Transverse colon (tissue), 4 donors: Measurements from ENCODE around the gene FIG4. TPM values are rescaled to one million over a fixed set of nuclear protein-coding genes. Genes with fewer than 3 reads are reported as not detected.

Experiments used
- DNase-seq: peaks from one replicate; pipeline ENCODE4 v3.0.0-alpha.2; 2019
- H3K27ac ChIP-seq, 4 donors: fragments of 200-600 bp; sonication (generic); 2 replicates each; pipeline ENCODE4 v1.5.1; 2016 to 2018; ENCODE audit warnings: inconsistent platforms in 4 of 4
- H3K27me3 ChIP-seq: fragments of 200-600 bp; sonication (generic); 2 replicates; pipeline ENCODE4 v1.5.1; 2017; ENCODE audit warnings: inconsistent platforms
- H3K36me3 ChIP-seq, 4 donors: fragments of 200-600 bp; sonication (generic); 2 replicates each; pipeline ENCODE4 v1.5.1; 2017 to 2019; ENCODE audit warnings: inconsistent platforms in 4 of 4
- H3K4me1 ChIP-seq, 4 donors: fragments of 200-600 bp; sonication (generic); 2 replicates each; pipeline ENCODE4 v1.5.1; 2017 to 2020; ENCODE audit warnings: inconsistent platforms in 4 of 4
- H3K4me3 ChIP-seq, 4 donors: fragments of 200-600 bp; sonication (generic); 1 replicate in 1 of 4; 2 replicates in 3 of 4; pipeline versions ENCODE4 v1.5.1 to v1.6.1; 2017 to 2019; ENCODE audit warnings: inconsistent platforms in 4 of 4
- H3K9me3 ChIP-seq, 2 donors: fragments of 200-600 bp; sonication (generic); 2 replicates each; pipeline ENCODE4 v1.5.1; 2017 to 2019; ENCODE audit warnings: inconsistent platforms in 2 of 2
- CTCF ChIP-seq, 5 experiments: fragments of 200-600 bp in 3 of 5; fragments of 450-650 bp in 2 of 5; sonication (generic) in 3 of 5; IDR thresholded peaks; 1 replicate in 2 of 5; 2 replicates in 3 of 5; pipeline ENCODE4 v1.5.1; 2016 to 2017; ENCODE audit warnings: antibody characterized with exemption in 5 of 5, inconsistent platforms in 3 of 5, mild to moderate bottlenecking in 2 of 5, moderate library complexity in 1 of 5
- EP300 ChIP-seq: sonication (generic); formaldehyde crosslinking; IDR thresholded peaks from one replicate; pipeline ENCODE4 v1.6.1; 2017; ENCODE audit warnings: antibody characterized with exemption, low read depth
- POLR2A ChIP-seq: fragments of 450-650 bp; IDR thresholded peaks from one replicate; pipeline ENCODE4 v1.6.1; 2016; ENCODE audit warnings: antibody characterized with exemption, mild to moderate bottlenecking, moderate library complexity
- POLR2AphosphoS5 ChIP-seq, 3 donors: sonication (generic); formaldehyde crosslinking; IDR thresholded peaks; one replicate each; pipeline ENCODE4 v1.6.1; 2016; ENCODE audit warnings: antibody characterized with exemption in 3 of 3
- WGBS, 2 donors: methylation state at CpG; one replicate each; pipeline ENCODE4 v1.1.5; 2018; ENCODE audit warnings: low coverage in 1 of 2; 5-methylcytosine and 5-hydroxymethylcytosine counted together
- in situ Hi-C, 4 donors: fragments of 200-750 bp; cut with MboI; loops; one replicate each; pipeline versions ENCODE4 v1.15.0 to v1.15.1; 2017; ENCODE audit warnings: low sequenced_read_pairs in 3 of 4, low pct_ligation_motif_present in 1 of 4, low pct_unique_long_range_greater_than_20kb in 1 of 4
- intact Hi-C: fragments of 100-400 bp; cut with DNase I; formaldehyde crosslinking; loops from one replicate; pipeline ENCODE4 v1.15.1; 2023; ENCODE audit warnings: low total_unique reads
- total RNA-seq, 4 donors: library from RNA; depleted of rRNA; stranded (reverse); fragments of >200 nt; gene quantifications; one replicate each; pipeline ENCODE4 v1.1.0, GENCODE V29; 2016

Gene FIG4
- total RNA-seq, 4 donors from 2014 or later: 3.7 to 21.6 (median 15.2) TPM

- H3K4me3 ChIP-seq: no peak overlapping the region
- in situ Hi-C loops (loop anchor here (10.0 to 25.0 kb wide), 4 partner anchors 183 to 699 kb away; partner anchors contain the start of genes PPIL6 (in 1 of the 4) and SMPD2 (in 1 of the 4)), intact Hi-C loops (no loop called here)
- H3K27me3 ChIP-seq: no peaks in the 10 kb centered on the region
- H3K4me1 ChIP-seq: peaks cover 0 to 17% (median 14%) of the 10 kb centered on the region in 4 donors
- no peaks in the 10 kb centered on the region for H3K36me3 ChIP-seq
- no peak for TF ChIP-seq EP300
- no peak for DNase-seq
- no peaks in the 10 kb centered on the region for H3K9me3 ChIP-seq
- no peak overlapping the region for H3K27ac ChIP-seq
- WGBS, 2 donors: 68 to 77% methylated on average over 3 to 4 of the region's 4 CpGs
Measured at GRCh38 chr6:109695468-109695867, 4.4 kb downstream of the FIG4 start.

- WGBS, 2 donors: 94 to 96% methylated on average over 5 of the region's 5 CpGs
- in situ Hi-C loops (loop anchor here (10.0 to 25.0 kb wide), 4 partner anchors 184 to 698 kb away; partner anchors contain the start of genes PPIL6 (in 1 of the 4) and SMPD2 (in 1 of the 4)), intact Hi-C loops (no loop called here)
- Histone ChIP-seq H3K4me1 (peaks cover 0 to 17% (median 14%) of the 10 kb centered on the region in 4 donors), H3K27ac (no peak overlapping the region), H3K36me3 (no peaks in the 10 kb centered on the region), H3K27me3 (no peaks in the 10 kb centered on the region), H3K9me3 (no peaks in the 10 kb centered on the region), H3K4me3 (no peak overlapping the region)
- DNase-seq: no peak
- TF ChIP-seq CTCF (IDR thresholded peaks at IDR 0.05) (no peak), EP300 (no peak), POLR2AphosphoS5 (IDR thresholded peaks at IDR 0.05) (no peak), POLR2A (no peak)
Measured at GRCh38 chr6:109696355-109696754, 5.3 kb downstream of the FIG4 start.

GRCh38 chr6:109701221-109701620, 10.1 kb downstream of the FIG4 start:
- no peaks in the 10 kb centered on the region for H3K9me3 ChIP-seq
- H3K36me3 ChIP-seq: no peaks in the 10 kb centered on the region
- 96 to 100% methylated on average over 2 to 4 of the region's 4 CpGs for WGBS, 2 donors
- no peak for TF ChIP-seq POLR2AphosphoS5 (IDR thresholded peaks at IDR 0.05)
- no peak for TF ChIP-seq CTCF (IDR thresholded peaks at IDR 0.05)
- no peak for TF ChIP-seq EP300
- no peak for TF ChIP-seq POLR2A
- intact Hi-C loops: loop anchor here (5.0 kb wide), 1 partner anchor 616 kb away; no protein-coding TSS in a partner anchor
- no peak overlapping the region for H3K27ac ChIP-seq
- in situ Hi-C loops: loop anchor here (10.0 to 25.0 kb wide), 4 partner anchors 334 to 694 kb away; no protein-coding TSS in a partner anchor
- H3K4me1 ChIP-seq: peaks cover 0 to 3% (median 0%) of the 10 kb centered on the region in 4 donors
- DNase-seq: no peak
- no peak overlapping the region for H3K4me3 ChIP-seq
- H3K27me3 ChIP-seq: no peaks in the 10 kb centered on the region

- H3K27ac ChIP-seq: no peak overlapping the region
- in situ Hi-C loops (loop anchor here (10.0 to 25.0 kb wide), 4 partner anchors 333 to 693 kb away; no protein-coding TSS in a partner anchor), intact Hi-C loops (loop anchor here (5.0 kb wide), 1 partner anchor 616 kb away; no protein-coding TSS in a partner anchor)
- H3K4me3 ChIP-seq: no peak overlapping the region
- no peaks in the 10 kb centered on the region for H3K9me3 ChIP-seq
- no peak for TF ChIP-seq POLR2A
- TF ChIP-seq CTCF (IDR thresholded peaks at IDR 0.05): no peak
- TF ChIP-seq EP300: no peak
- no peak for TF ChIP-seq POLR2AphosphoS5 (IDR thresholded peaks at IDR 0.05)
- H3K27me3 ChIP-seq: no peaks in the 10 kb centered on the region
- 73 to 76% methylated on average over 1 to 2 of the region's 2 CpGs for WGBS, 2 donors
- H3K4me1 ChIP-seq: peaks cover 0 to 3% (median 0%) of the 10 kb centered on the region in 4 donors
- no peaks in the 10 kb centered on the region for H3K36me3 ChIP-seq
- DNase-seq: no peak
Measured at GRCh38 chr6:109701774-109702173, 10.7 kb downstream of the FIG4 start.
